MM.1S (cell line): Measurements from ENCODE around the gene TRAPPC4.
A peak's percentile ranks its signal among the peaks of the same experiment; 100 is the strongest.
"Not testable (repeated sequence)": the region's sequence is repeated elsewhere in the genome, so short reads cannot be mapped to it uniquely, and the experiment has no call there.

Experiments used
- DNase-seq: peaks from one replicate; pipeline ENCODE4 v3.0.0-alpha.2; 2015
- H2AFZ ChIP-seq: fragments of 300-600 bp; sonication (generic); 2 replicates; pipeline ENCODE4 v1.6.0; 2016; ENCODE audit warnings: antibody characterized with exemption, low read length
- H3F3A ChIP-seq: fragments of 300-600 bp; sonication (generic); 2 replicates; pipeline ENCODE4 v1.6.1; 2016; ENCODE audit warnings: mild to moderate bottlenecking, antibody characterized with exemption, low read length, moderate library complexity, mixed read lengths; ENCODE audit not compliant: insufficient read depth
- H3K27ac ChIP-seq: fragments of 300-600 bp; sonication (generic); 2 replicates; pipeline ENCODE4 v1.5.1; 2016; ENCODE audit warnings: mild to moderate bottlenecking, low read length
- H3K27me3 ChIP-seq: fragments of 300-600 bp; sonication (generic); replicated peaks from 2 replicates; pipeline ENCODE4 v1.6.0; 2016; ENCODE audit warnings: low read length; ENCODE audit not compliant: insufficient read depth
- H3K36me3 ChIP-seq: fragments of 300-600 bp; sonication (generic); replicated peaks from 2 replicates; pipeline ENCODE4 v1.6.1; 2016; ENCODE audit warnings: mild to moderate bottlenecking, low read length, mixed read lengths; ENCODE audit not compliant: insufficient read depth
- H3K4me1 ChIP-seq: fragments of 300-600 bp; sonication (generic); 2 replicates; pipeline ENCODE4 v1.6.1; 2016; ENCODE audit warnings: low read length, mixed read lengths
- H3K4me2 ChIP-seq: fragments of 300-600 bp; sonication (generic); 2 replicates; pipeline ENCODE4 v1.6.0; 2016; ENCODE audit warnings: low read depth, low read length
- H3K4me3 ChIP-seq: fragments of 300-600 bp; sonication (generic); 2 replicates; pipeline ENCODE4 v1.5.1; 2016; ENCODE audit warnings: low read length, mixed read lengths
- H3K79me2 ChIP-seq: fragments of 300-600 bp; sonication (generic); 2 replicates; pipeline ENCODE4 v1.6.1; 2016; ENCODE audit warnings: mixed run types, low read length, mixed read lengths
- H3K9ac ChIP-seq: fragments of 300-600 bp; sonication (generic); 2 replicates; pipeline ENCODE4 v1.6.1; 2016; ENCODE audit warnings: low read length, mixed read lengths
- H3K9me2 ChIP-seq: fragments of 300-600 bp; sonication (generic); replicated peaks from 2 replicates; pipeline ENCODE4 v1.6.1; 2016; ENCODE audit warnings: mild to moderate bottlenecking, low read length, mixed read lengths; ENCODE audit not compliant: insufficient read depth
- H3K9me3 ChIP-seq: fragments of 300-600 bp; sonication (generic); replicated peaks from 2 replicates; pipeline ENCODE4 v1.6.1; 2016; ENCODE audit warnings: mild to moderate bottlenecking, low read length, mixed read lengths; ENCODE audit not compliant: insufficient read depth
- H4K20me1 ChIP-seq: fragments of 300-600 bp; sonication (generic); 2 replicates; pipeline ENCODE4 v1.6.1; 2016; ENCODE audit warnings: mild to moderate bottlenecking, low read length, moderate library complexity, mixed read lengths; ENCODE audit not compliant: insufficient read depth
- CTCF ChIP-seq: fragments of 300-600 bp; sonication (generic); IDR thresholded peaks from 2 replicates; pipeline ENCODE4 v1.5.1; 2016; ENCODE audit warnings: antibody characterized with exemption, low read length, mixed read lengths
- EZH2 ChIP-seq: fragments of 300-600 bp; sonication (generic); optimal IDR thresholded peaks from 2 replicates; pipeline ENCODE3; 2017; ENCODE audit warnings: low read depth, mild to moderate bottlenecking, antibody characterized with exemption, low read length, mixed read lengths
- EZH2phosphoT487 ChIP-seq: fragments of 300-600 bp; sonication (generic); IDR thresholded peaks from 2 replicates; pipeline ENCODE4 v1.6.1; 2018; ENCODE audit warnings: antibody characterized with exemption, low read length

Gene TRAPPC4

GRCh38 chr11:118984825-118985224 lies 33.7 kb upstream of the TRAPPC4 start:
- Histone ChIP-seq H3K36me3 (no peaks in the 10 kb centered on the region), H3K27ac (no peak overlapping the region), H3K4me3 (no peak overlapping the region), H4K20me1 (no peaks in the 10 kb centered on the region), H3K27me3 (no peaks in the 10 kb centered on the region), H3K9me3 (no peaks in the 10 kb centered on the region), H3K4me1 (peaks cover 5% of the 10 kb centered on the region), H3K4me2 (no peak overlapping the region), H3K79me2 (peaks cover 3% of the 10 kb centered on the region; the same call in 1 of the 2 replicates), H3K9me2 (no peaks in the 10 kb centered on the region), H3K9ac (no peak overlapping the region), H3F3A (peaks cover under 1% of the 10 kb centered on the region; the same call in 1 of the 2 replicates), H2AFZ (no peak overlapping the region)
- no peak for DNase-seq
- no peak for TF ChIP-seq CTCF
- no peak for TF ChIP-seq EZH2
- no peak for TF ChIP-seq EZH2phosphoT487

GRCh38 chr11:118988280-118988679 lies 30.3 kb upstream of the TRAPPC4 start:
- Histone ChIP-seq H3K36me3 (no peaks in the 10 kb centered on the region), H3K4me1 (peaks cover 16% of the 10 kb centered on the region), H3K4me3 (no peak overlapping the region), H3K9me3 (no peaks in the 10 kb centered on the region), H3K9ac (no peak overlapping the region), H3K4me2 (no peak overlapping the region), H3K79me2 (peaks cover 3% of the 10 kb centered on the region; the same call in 1 of the 2 replicates), H3K27ac (no peak overlapping the region), H3K27me3 (no peaks in the 10 kb centered on the region), H2AFZ (no peak overlapping the region), H3K9me2 (no peaks in the 10 kb centered on the region), H3F3A (peaks cover 10% of the 10 kb centered on the region), H4K20me1 (no peaks in the 10 kb centered on the region)
- no peak for DNase-seq
- TF ChIP-seq EZH2phosphoT487 (no peak), EZH2 (no peak), CTCF (no peak)

GRCh38 chr11:118991486-118992038 lies 27.0 kb upstream of the TRAPPC4 start:
- H3K4me1 ChIP-seq: peaks cover 16% of the 10 kb centered on the region
- not testable (repeated sequence) for H3K4me3 ChIP-seq, H3K4me2 ChIP-seq, H3K27me3 ChIP-seq, H3K9me2 ChIP-seq, H3K9ac ChIP-seq, H4K20me1 ChIP-seq, DNase-seq, H3F3A ChIP-seq, H3K36me3 ChIP-seq, H2AFZ ChIP-seq, H3K9me3 ChIP-seq, H3K27ac ChIP-seq
- peaks cover 15% of the 10 kb centered on the region for H3K79me2 ChIP-seq

- H3K4me1 ChIP-seq: peaks cover 8% of the 10 kb centered on the region; the same call in 1 of the 2 replicates
- H2AFZ ChIP-seq: peak overlapping the region; percentile 86
- H3F3A ChIP-seq: no peaks in the 10 kb centered on the region; the same call in 1 of the 2 replicates
- no peaks in the 10 kb centered on the region for H3K27me3 ChIP-seq
- no peaks in the 10 kb centered on the region for H3K9me3 ChIP-seq
- TF ChIP-seq CTCF (peak; percentile 36), EZH2 (no peak), EZH2phosphoT487 (no peak)
- peak overlapping the region; percentile 79 for H3K9ac ChIP-seq
- no peaks in the 10 kb centered on the region for H3K9me2 ChIP-seq
- DNase-seq: peak; percentile 34
- no peaks in the 10 kb centered on the region for H4K20me1 ChIP-seq
- H3K4me2 ChIP-seq: peak overlapping the region; percentile 80
- peaks cover 61% of the 10 kb centered on the region for H3K79me2 ChIP-seq
- H3K4me3 ChIP-seq: peak overlapping the region; percentile 91
- H3K36me3 ChIP-seq: peaks cover 3% of the 10 kb centered on the region; the same call in 1 of the 2 replicates
- peak overlapping the region; percentile 52 for H3K27ac ChIP-seq
Observed at GRCh38 chr11:118996926-118997626, 21.5 kb upstream of the TRAPPC4 start.
